SH-SY5Y (cell line): ENCODE results near the gene MICAL3.

Source experiments
- GATA2 ChIP-seq: IDR thresholded peaks from 2 replicates; pipeline ENCODE4 v1.6.1; 2011; ENCODE audit warnings: mild to moderate bottlenecking, low read depth, low read length
- GATA3 ChIP-seq: IDR thresholded peaks from 2 replicates; pipeline ENCODE4 v1.6.1; 2011; ENCODE audit warnings: low read depth, mild to moderate bottlenecking, low read length, moderate library complexity

- TF ChIP-seq GATA2 (no peak), GATA3 (no peak)
Observed at GRCh38 chr22:18058371-18059093, 34.2 kb upstream of the MICAL3 start.
